Left ventricle myocardium inferior (tissue), 1 donor: ENCODE measurements around the gene CFAP99. TPM values are rescaled to one million over a fixed set of nuclear protein-coding genes. Genes with fewer than 3 reads are reported as not detected.

ENCODE experiments used
- DNase-seq: peaks from one replicate; pipeline ENCODE4 v3.0.0-alpha.2; 2020
- H3K27ac ChIP-seq: fragments of 200-600 bp; replicated peaks from 2 replicates; pipeline ENCODE4 v1.8.0; 2021
- H3K27me3 ChIP-seq: fragments of 200-600 bp; 2 replicates; pipeline ENCODE4 v1.8.0; 2021; ENCODE audit warnings: low read depth
- H3K36me3 ChIP-seq: fragments of 200-600 bp; 2 replicates; pipeline ENCODE4 v1.8.0; 2021
- H3K4me1 ChIP-seq: fragments of 200-600 bp; 2 replicates; pipeline ENCODE4 v1.8.0; 2021
- H3K4me3 ChIP-seq: fragments of 200-600 bp; 2 replicates; pipeline ENCODE4 v1.8.0; 2021; ENCODE audit warnings: mild to moderate bottlenecking, moderate library complexity
- H3K9me3 ChIP-seq: fragments of 200-600 bp; replicated peaks from 2 replicates; pipeline ENCODE4 v1.8.0; 2021
- CTCF ChIP-seq: fragments of 200-600 bp; IDR thresholded peaks from 2 replicates; pipeline ENCODE4 v1.8.0; 2021; ENCODE audit warnings: antibody characterized with exemption, mild to moderate bottlenecking, borderline replicate concordance
- intact Hi-C: fragments of 100-400 bp; cut with micrococcal nuclease; formaldehyde crosslinking; loops from one replicate; pipeline ENCODE4 v1.11.0; 2022
- total RNA-seq: library from RNA; stranded (reverse); fragmentation: NEBNext Ultra II Directional; extraction: Animal tissue kit (Norgen Biotek cat#: 25700); gene quantifications from one replicate; pipeline ENCODE4 v1.2.1, GENCODE V29; 2021
- donor health status: DM: no; HTN: yes; CAD: no; lungs with severe emphysema.

CFAP99 gene
- total RNA-seq, 1 donor from 2014 or later = not detected

- Histone ChIP-seq H3K27me3 (no peaks in the 10 kb centered on the region), H3K36me3 (no peaks in the 10 kb centered on the region), H3K4me3 (no peak overlapping the region), H3K4me1 (peaks cover 15% of the 10 kb centered on the region), H3K27ac (no peak overlapping the region), H3K9me3 (no peaks in the 10 kb centered on the region)
- no peak for DNase-seq
- intact Hi-C loops = no loop called here
- no peak for TF ChIP-seq CTCF
Measured at GRCh38 chr4:2388429-2389182, 30.1 kb upstream of the CFAP99 start.

GRCh38 chr4:2389691-2390090 is 29.1 kb upstream of the CFAP99 start:
- H3K4me3 ChIP-seq = no peak overlapping the region
- H3K4me1 ChIP-seq = peaks cover 25% of the 10 kb centered on the region
- TF ChIP-seq CTCF = no peak
- no peaks in the 10 kb centered on the region for H3K27me3 ChIP-seq
- intact Hi-C loops = no loop called here
- no peaks in the 10 kb centered on the region for H3K9me3 ChIP-seq
- no peak overlapping the region for H3K27ac ChIP-seq
- H3K36me3 ChIP-seq = no peaks in the 10 kb centered on the region
- no peak for DNase-seq

- H3K4me1 ChIP-seq = peaks cover 25% of the 10 kb centered on the region
- no peaks in the 10 kb centered on the region for H3K36me3 ChIP-seq
- no peak for TF ChIP-seq CTCF
- H3K27me3 ChIP-seq = no peaks in the 10 kb centered on the region
- intact Hi-C loops = no loop called here
- DNase-seq = no peak
- H3K4me3 ChIP-seq = no peak overlapping the region
- H3K27ac ChIP-seq = no peak overlapping the region
- H3K9me3 ChIP-seq = no peaks in the 10 kb centered on the region
Measured at GRCh38 chr4:2390146-2390545, 28.6 kb upstream of the CFAP99 start.

GRCh38 chr4:2390784-2391421 is 27.9 kb upstream of the CFAP99 start:
- H3K27me3 ChIP-seq = no peaks in the 10 kb centered on the region
- peaks cover 25% of the 10 kb centered on the region for H3K4me1 ChIP-seq
- no peak for DNase-seq
- no peak overlapping the region for H3K4me3 ChIP-seq
- TF ChIP-seq CTCF = no peak
- no peaks in the 10 kb centered on the region for H3K36me3 ChIP-seq
- H3K27ac ChIP-seq = no peak overlapping the region
- intact Hi-C loops = no loop called here
- H3K9me3 ChIP-seq = no peaks in the 10 kb centered on the region

- H3K4me3 ChIP-seq = peak overlapping the region; percentile 27
- no peaks in the 10 kb centered on the region for H3K27me3 ChIP-seq
- H3K27ac ChIP-seq = no peak overlapping the region
- H3K36me3 ChIP-seq = no peaks in the 10 kb centered on the region
- intact Hi-C loops = no loop called here
- H3K4me1 ChIP-seq = peaks cover 21% of the 10 kb centered on the region
- TF ChIP-seq CTCF = no peak
- no peak for DNase-seq
- no peaks in the 10 kb centered on the region for H3K9me3 ChIP-seq
Measured at GRCh38 chr4:2393353-2394270, 25.1 kb upstream of the CFAP99 start.
